HEK293 (cell line): Measurements from ENCODE around the gene CLDN10.
"Not testable (repeated sequence)": the region's sequence is repeated elsewhere in the genome, so short reads cannot be mapped to it uniquely, and the experiment has no call there.

ENCODE experiments used
- CTCF ChIA-PET: fragments of 350-600 bp; formaldehyde crosslinking; extraction: SDS; loops from one replicate; lab custom pipeline; 2021; ENCODE audit warnings: antibody characterized with exemption; lab: Yijun Ruan, JAX
- POLR2A ChIA-PET: fragments of 300-600 bp; formaldehyde crosslinking; extraction: SDS; loops from one replicate; lab custom pipeline; 2020; ENCODE audit warnings: antibody characterized with exemption, inconsistent platforms; lab: Yijun Ruan, JAX
- H3K27ac ChIP-seq: fragments of 200-500 bp; sonication (Bioruptor generic); 2 replicates; pipeline ENCODE4 v1.5.1; 2014; ENCODE audit warnings: low read depth, low read length, control low read depth, inconsistent platforms; ENCODE audit errors: extremely low read depth
- H3K36me3 ChIP-seq, 2 experiments: fragments of 200-500 bp in 1 of 2; sonication (Bioruptor generic) in 1 of 2; 1 replicate in 1 of 2; 2 replicates in 1 of 2; pipeline ENCODE4 v1.5.1; 2014 to 2017; ENCODE audit warnings: inconsistent platforms in 2 of 2, low read length in 2 of 2; ENCODE audit not compliant: control insufficient read depth in 2 of 2, insufficient read depth in 1 of 2
- H3K4me1 ChIP-seq: fragments of 200-500 bp; sonication (Bioruptor generic); 2 replicates; pipeline ENCODE4 v1.5.1; 2014; ENCODE audit warnings: mild to moderate bottlenecking, low read length, inconsistent platforms; ENCODE audit not compliant: control insufficient read depth, insufficient read depth
- H3K4me3 ChIP-seq: 2 replicates; pipeline ENCODE4 v1.5.1; 2011; ENCODE audit warnings: low read depth, mild to moderate bottlenecking, control low read depth, low read length, moderate library complexity
- H3K9me3 ChIP-seq: fragments of 200-500 bp; sonication (Bioruptor generic); 2 replicates; pipeline ENCODE4 v1.5.1; 2014; ENCODE audit warnings: low read depth, low read length, inconsistent platforms; ENCODE audit not compliant: control insufficient read depth, insufficient read depth
- FEZF1 ChIP-seq: fragments of 450-650 bp; formaldehyde crosslinking; IDR thresholded peaks from 2 replicates; pipeline ENCODE4 v1.5.1; 2016; ENCODE audit warnings: missing biosample characterization, missing genetic modification characterization
- HOXD13 ChIP-seq: sonication (generic); formaldehyde crosslinking; IDR thresholded peaks from 2 replicates; pipeline ENCODE4 v1.8.0; 2022; ENCODE audit warnings: missing genetic modification reagents, borderline replicate concordance
- KLF16 ChIP-seq: fragments of 450-650 bp; formaldehyde crosslinking; IDR thresholded peaks from 2 replicates; pipeline ENCODE4 v1.5.1; 2017; ENCODE audit warnings: missing biosample characterization, missing genetic modification characterization
- SCRT1 ChIP-seq: fragments of 450-650 bp; formaldehyde crosslinking; IDR thresholded peaks from 2 replicates; pipeline ENCODE4 v1.5.1; 2016; ENCODE audit warnings: missing biosample characterization, missing genetic modification characterization, borderline replicate concordance
- SETDB1 ChIP-seq: IDR thresholded peaks from one replicate; pipeline ENCODE4 v1.6.1; 2017; ENCODE audit warnings: mild to moderate bottlenecking, low read length, moderate library complexity, mixed read lengths; ENCODE audit not compliant: insufficient read length
- ZNF146 ChIP-seq: fragments of 450-650 bp; formaldehyde crosslinking; IDR thresholded peaks from 2 replicates; pipeline ENCODE4 v1.5.1; 2016; ENCODE audit warnings: missing biosample characterization, missing genetic modification characterization
- ZNF155 ChIP-seq: fragments of 450-650 bp; formaldehyde crosslinking; IDR thresholded peaks from 2 replicates; pipeline ENCODE4 v1.5.1; 2016; ENCODE audit warnings: missing biosample characterization, missing genetic modification characterization
- ZNF266 ChIP-seq: fragments of 450-650 bp; formaldehyde crosslinking; IDR thresholded peaks from 2 replicates; pipeline ENCODE4 v1.5.1; 2016; ENCODE audit warnings: missing biosample characterization, missing genetic modification characterization, low read depth
- ZNF529 ChIP-seq: fragments of 450-650 bp; formaldehyde crosslinking; IDR thresholded peaks from 2 replicates; pipeline ENCODE4 v1.5.1; 2017; ENCODE audit warnings: missing genetic modification characterization, missing biosample characterization; ENCODE audit not compliant: insufficient replicate concordance
- ZNF654 ChIP-seq: fragments of 450-650 bp; formaldehyde crosslinking; IDR thresholded peaks from 2 replicates; pipeline ENCODE4 v1.5.1; 2016; ENCODE audit warnings: low read depth, missing biosample characterization, missing genetic modification characterization
- ZNF776 ChIP-seq: fragments of 450-650 bp; formaldehyde crosslinking; IDR thresholded peaks from 2 replicates; pipeline ENCODE4 v1.5.0; 2017; ENCODE audit warnings: missing biosample characterization, missing genetic modification characterization, borderline replicate concordance
- TF ChIP-seq, protein P1 (sequence below): fragments of 450-650 bp; IDR thresholded peaks from 2 replicates; pipeline ENCODE4 v1.5.1; 2018; ENCODE audit warnings: missing biosample characterization, missing genetic modification characterization
- TF ChIP-seq, protein P2 (sequence below): fragments of 450-650 bp; formaldehyde crosslinking; IDR thresholded peaks from 2 replicates; pipeline ENCODE4 v1.5.1; 2016; ENCODE audit warnings: missing biosample characterization, missing genetic modification characterization, low read depth
- TF ChIP-seq, protein P3 (sequence below): fragments of 450-650 bp; formaldehyde crosslinking; IDR thresholded peaks from 2 replicates; pipeline ENCODE4 v1.5.1; 2016; ENCODE audit warnings: missing biosample characterization, missing genetic modification characterization

The CLDN10 gene

DNA sequence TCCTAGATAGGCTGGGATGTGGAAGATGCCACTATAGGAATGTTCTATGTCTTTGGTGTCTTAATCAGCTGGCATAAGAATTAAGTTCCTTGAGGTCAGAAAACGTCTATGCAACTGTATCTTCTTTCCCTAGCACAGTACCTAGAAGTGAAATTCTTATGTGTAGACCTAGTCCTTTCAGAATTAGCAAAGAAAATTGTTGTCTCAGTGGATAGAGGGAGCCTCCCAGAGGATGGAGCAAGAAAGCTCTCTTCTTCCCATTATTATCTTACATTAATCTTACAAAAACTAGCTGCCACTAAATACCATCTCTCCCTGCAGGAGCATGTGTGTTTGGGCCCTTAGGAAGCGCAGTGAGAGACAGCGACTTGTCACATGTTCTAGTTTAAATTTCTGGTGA is 11.6 kb downstream of the CLDN10 start:
- no peaks in the 10 kb centered on the region for H3K9me3 ChIP-seq
- H3K36me3 ChIP-seq: no peaks in the 10 kb centered on the region
- no peak overlapping the region for H3K4me3 ChIP-seq
- ChIA-PET POLR2A (no interaction called here), CTCF (interaction anchor here (0.5 to 3.7 kb wide), 10 partner anchors 10 to 270 kb away, joined by 3 to 31 read pairs (median 5); no protein-coding TSS in a partner anchor)
- H3K27ac ChIP-seq: no peak overlapping the region
- TF ChIP-seq ZNF654: 0 out of 2 replicates have a peak, but pooled peaks have one; percentile 2
- TF ChIP-seq KLF16 (tag by site-specific recombination): no peak
- H3K4me1 ChIP-seq: no peaks in the 10 kb centered on the region

DNA sequence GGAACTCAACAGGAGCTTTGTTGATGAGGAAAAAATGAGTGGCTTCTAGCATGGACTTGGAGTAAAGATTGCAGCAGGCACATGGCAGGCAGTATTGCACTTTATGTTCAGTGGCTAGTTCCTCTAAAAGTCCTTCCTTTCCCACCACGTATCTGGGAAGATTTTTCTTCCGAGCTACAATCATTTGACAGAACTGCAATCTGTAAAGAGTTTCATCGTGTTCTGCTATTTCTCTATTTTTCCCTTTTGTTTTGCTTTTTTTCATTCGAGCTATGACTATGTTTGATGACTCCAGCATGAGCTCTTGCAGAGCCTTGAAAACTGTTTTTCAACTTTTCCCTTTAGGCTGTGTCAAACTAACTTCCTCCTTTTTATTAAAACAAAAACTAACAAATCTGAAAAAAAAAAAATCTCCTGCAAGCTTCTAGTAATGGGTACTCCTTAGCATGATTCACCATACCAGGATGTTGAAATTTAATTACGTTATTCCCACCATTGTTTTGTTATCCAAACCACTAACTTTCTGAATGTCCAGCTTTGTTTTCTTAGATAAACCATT is 12.3 kb downstream of the CLDN10 start:
- Histone ChIP-seq H3K9me3 (no peaks in the 10 kb centered on the region), H3K36me3 (no peaks in the 10 kb centered on the region), H3K4me1 (no peaks in the 10 kb centered on the region), H3K4me3 (no peak overlapping the region), H3K27ac (no peak overlapping the region)
- ChIA-PET CTCF (interaction anchor here (0.5 to 3.7 kb wide), 9 partner anchors 11 to 269 kb away, joined by 3 to 31 read pairs (median 5); no protein-coding TSS in a partner anchor), POLR2A (no interaction called here)
- TF ChIP-seq ZNF776: no peak
- TF ChIP-seq, protein P1, sequence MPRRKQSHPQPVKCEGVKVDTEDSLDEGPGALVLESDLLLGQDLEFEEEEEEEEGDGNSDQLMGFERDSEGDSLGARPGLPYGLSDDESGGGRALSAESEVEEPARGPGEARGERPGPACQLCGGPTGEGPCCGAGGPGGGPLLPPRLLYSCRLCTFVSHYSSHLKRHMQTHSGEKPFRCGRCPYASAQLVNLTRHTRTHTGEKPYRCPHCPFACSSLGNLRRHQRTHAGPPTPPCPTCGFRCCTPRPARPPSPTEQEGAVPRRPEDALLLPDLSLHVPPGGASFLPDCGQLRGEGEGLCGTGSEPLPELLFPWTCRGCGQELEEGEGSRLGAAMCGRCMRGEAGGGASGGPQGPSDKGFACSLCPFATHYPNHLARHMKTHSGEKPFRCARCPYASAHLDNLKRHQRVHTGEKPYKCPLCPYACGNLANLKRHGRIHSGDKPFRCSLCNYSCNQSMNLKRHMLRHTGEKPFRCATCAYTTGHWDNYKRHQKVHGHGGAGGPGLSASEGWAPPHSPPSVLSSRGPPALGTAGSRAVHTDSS (tag by site-specific recombination): no peak
- TF ChIP-seq ZNF266 (tag by site-specific recombination): no peak
- TF ChIP-seq SCRT1: no peak
- no peak for TF ChIP-seq HOXD13 (CRISPR knock-in tag)
- no peak for TF ChIP-seq SETDB1
- TF ChIP-seq FEZF1 (tag by site-specific recombination): no peak
- no peak for TF ChIP-seq ZNF529 (tag by site-specific recombination)
- no peak for TF ChIP-seq ZNF155 (tag by site-specific recombination)
- TF ChIP-seq, protein P2, sequence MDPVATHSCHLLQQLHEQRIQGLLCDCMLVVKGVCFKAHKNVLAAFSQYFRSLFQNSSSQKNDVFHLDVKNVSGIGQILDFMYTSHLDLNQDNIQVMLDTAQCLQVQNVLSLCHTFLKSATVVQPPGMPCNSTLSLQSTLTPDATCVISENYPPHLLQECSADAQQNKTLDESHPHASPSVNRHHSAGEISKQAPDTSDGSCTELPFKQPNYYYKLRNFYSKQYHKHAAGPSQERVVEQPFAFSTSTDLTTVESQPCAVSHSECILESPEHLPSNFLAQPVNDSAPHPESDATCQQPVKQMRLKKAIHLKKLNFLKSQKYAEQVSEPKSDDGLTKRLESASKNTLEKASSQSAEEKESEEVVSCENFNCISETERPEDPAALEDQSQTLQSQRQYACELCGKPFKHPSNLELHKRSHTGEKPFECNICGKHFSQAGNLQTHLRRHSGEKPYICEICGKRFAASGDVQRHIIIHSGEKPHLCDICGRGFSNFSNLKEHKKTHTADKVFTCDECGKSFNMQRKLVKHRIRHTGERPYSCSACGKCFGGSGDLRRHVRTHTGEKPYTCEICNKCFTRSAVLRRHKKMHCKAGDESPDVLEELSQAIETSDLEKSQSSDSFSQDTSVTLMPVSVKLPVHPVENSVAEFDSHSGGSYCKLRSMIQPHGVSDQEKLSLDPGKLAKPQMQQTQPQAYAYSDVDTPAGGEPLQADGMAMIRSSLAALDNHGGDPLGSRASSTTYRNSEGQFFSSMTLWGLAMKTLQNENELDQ (tag by site-specific recombination): no peak

DNA sequence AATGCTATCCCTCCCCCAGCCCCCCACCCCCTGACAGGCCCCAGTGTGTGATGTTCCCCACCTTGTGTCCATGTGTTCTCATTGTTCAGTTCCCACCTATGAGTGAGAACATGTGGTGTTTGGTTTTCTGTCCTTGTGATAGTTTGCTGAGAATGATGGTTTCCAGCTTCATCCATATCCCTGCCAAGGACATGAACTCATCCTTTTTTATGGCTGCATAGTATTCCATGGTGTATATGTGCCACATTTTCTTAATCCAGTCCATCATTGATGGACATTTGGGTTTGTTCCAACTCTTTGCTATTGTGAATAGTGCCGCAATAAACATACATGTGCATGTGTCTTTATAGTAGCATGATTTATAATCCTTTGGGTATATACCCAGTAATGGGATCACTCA is 13.2 kb downstream of the CLDN10 start:
- TF ChIP-seq ZNF146 (tag by site-specific recombination): peak; percentile 98
- TF ChIP-seq, protein P3, sequence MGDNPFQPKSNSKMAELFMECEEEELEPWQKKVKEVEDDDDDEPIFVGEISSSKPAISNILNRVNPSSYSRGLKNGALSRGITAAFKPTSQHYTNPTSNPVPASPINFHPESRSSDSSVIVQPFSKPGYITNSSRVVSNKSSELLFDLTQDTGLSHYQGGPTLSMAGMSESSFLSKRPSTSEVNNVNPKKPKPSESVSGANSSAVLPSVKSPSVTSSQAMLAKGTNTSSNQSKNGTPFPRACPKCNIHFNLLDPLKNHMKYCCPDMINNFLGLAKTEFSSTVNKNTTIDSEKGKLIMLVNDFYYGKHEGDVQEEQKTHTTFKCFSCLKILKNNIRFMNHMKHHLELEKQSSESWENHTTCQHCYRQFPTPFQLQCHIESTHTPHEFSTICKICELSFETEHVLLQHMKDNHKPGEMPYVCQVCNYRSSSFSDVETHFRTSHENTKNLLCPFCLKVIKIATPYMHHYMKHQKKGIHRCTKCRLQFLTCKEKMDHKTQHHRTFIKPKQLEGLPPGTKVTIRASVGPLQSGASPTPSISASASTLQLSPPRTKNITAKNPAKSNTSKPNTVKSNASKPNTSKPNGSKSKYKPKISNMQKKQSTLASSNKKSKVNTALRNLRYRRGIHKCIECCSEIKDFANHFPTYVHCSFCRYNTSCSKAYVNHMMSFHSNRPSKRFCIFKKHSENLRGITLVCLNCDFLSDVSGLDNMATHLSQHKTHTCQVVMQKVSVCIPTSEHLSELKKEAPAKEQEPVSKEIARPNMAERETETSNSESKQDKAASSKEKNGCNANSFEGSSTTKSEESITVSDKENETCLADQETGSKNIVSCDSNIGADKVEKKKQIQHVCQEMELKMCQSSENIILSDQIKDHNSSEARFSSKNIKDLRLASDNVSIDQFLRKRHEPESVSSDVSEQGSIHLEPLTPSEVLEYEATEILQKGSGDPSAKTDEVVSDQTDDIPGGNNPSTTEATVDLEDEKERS: peak; percentile 81
- H3K9me3 ChIP-seq, H3K36me3 ChIP-seq, H3K4me1 ChIP-seq, H3K4me3 ChIP-seq, POLR2A ChIA-PET, H3K27ac ChIP-seq: not testable (repeated sequence)
- CTCF ChIA-PET: interaction anchor here (3.1 to 3.7 kb wide), 2 partner anchors 29 to 161 kb away, joined by 14 to 31 read pairs; no protein-coding TSS in a partner anchor
